HCT116 (cell line): Measurements from ENCODE around the gene TCF15. TPM values are rescaled to one million over a fixed set of nuclear protein-coding genes. Genes with fewer than 3 reads are reported as not detected.

Experiments
- ATAC-seq: fragments of 200-7000 bp; cut with Tn5 transposase; 2 replicates; pipeline ENCODE4 v1.9.1; 2020; ENCODE audit warnings: mild to moderate bottlenecking, moderate library complexity
- BruUV-seq: library from RNA; stranded (reverse); fragments of 400-500 nt; replicated peaks from 2 replicates; lab custom pipeline; 2021; lab: Mats Ljungman, UMichigan
- CTCF ChIA-PET: fragments of 300-600 bp; sonication (Branson Sonifier 250); formaldehyde crosslinking; loops from one replicate; lab custom pipeline; 2021; ENCODE audit warnings: antibody characterized with exemption; lab: Charles Lee
- POLR2A ChIA-PET: fragments of 300-600, 350-600 bp; sonication (Branson Sonifier 250); formaldehyde crosslinking; loops from one replicate; lab custom pipeline; 2021; ENCODE audit warnings: antibody characterized with exemption; lab: Charles Lee
- RAD21 ChIA-PET, 2 experiments: fragments of 300-600 bp; sonication (Branson Sonifier 250); formaldehyde crosslinking; loops; one replicate each; lab custom pipeline; 2023; ENCODE audit warnings: low total read pairs in 2 of 2; ENCODE audit not compliant: uncharacterized antibody in 2 of 2, unreplicated experiment in 2 of 2, low non-redundant PET in 1 of 2; lab: Charles Lee
- DNase-seq: peaks from one replicate; pipeline ENCODE4 v3.0.0-alpha.2; 2010; ENCODE audit warnings: low read depth, low spot score
- H2AFZ ChIP-seq: fragments of 200-600 bp; shearing (Covaris generic), sonication (generic); 2 replicates; pipeline ENCODE4 v1.6.1; 2017; ENCODE audit warnings: low read depth, mixed run types, mixed read lengths, antibody characterized with exemption, low read length; ENCODE audit not compliant: poor library complexity, severe bottlenecking
- H3K27ac ChIP-seq: 2 replicates; pipeline ENCODE4 v1.5.1; 2012; ENCODE audit warnings: low read depth, low read length
- H3K27me3 ChIP-seq: fragments of 200-600 bp; sonication (generic); 2 replicates; pipeline ENCODE4 v1.6.1; 2016; ENCODE audit warnings: mixed run types, low read length, mixed read lengths; ENCODE audit not compliant: insufficient read depth
- H3K36me3 ChIP-seq, 2 experiments: fragments of 200-500 bp in 1 of 2; fragments of 200-600 bp in 1 of 2; sonication (Bioruptor generic) in 1 of 2; sonication (generic) in 1 of 2; 2 replicates each; pipeline versions ENCODE4 v1.5.1 to v1.6.1; 2014 to 2016; ENCODE audit warnings: low read length in 2 of 2, inconsistent platforms in 1 of 2, mixed read lengths in 1 of 2, mixed run types in 1 of 2; ENCODE audit not compliant: insufficient read depth in 2 of 2, control insufficient read depth in 1 of 2
- H3K4me1 ChIP-seq, 2 experiments: fragments of 200-600 bp in 1 of 2; sonication (generic) in 1 of 2; 2 replicates each; pipeline versions ENCODE4 v1.5.1 to v1.6.1; 2012 to 2017; ENCODE audit warnings: low read length in 2 of 2, inconsistent platforms in 1 of 2, mild to moderate bottlenecking in 1 of 2, mixed read lengths in 1 of 2, mixed run types in 1 of 2, moderate library complexity in 1 of 2; ENCODE audit not compliant: insufficient read depth in 2 of 2, control insufficient read depth in 1 of 2
- H3K4me2 ChIP-seq: fragments of 200-600 bp; sonication (generic); 2 replicates; pipeline ENCODE4 v1.6.1; 2017; ENCODE audit warnings: mixed run types, low read length, mixed read lengths
- H3K4me3 ChIP-seq, 2 experiments: fragments of 200-600 bp in 1 of 2; sonication (generic) in 1 of 2; replicated peaks in 1 of 2; 2 replicates each; pipeline ENCODE4 v1.5.1; 2011 to 2016; ENCODE audit warnings: low read length in 2 of 2, control low read depth in 1 of 2, low read depth in 1 of 2, mild to moderate bottlenecking in 1 of 2, mixed read lengths in 1 of 2, mixed run types in 1 of 2
- H3K79me2 ChIP-seq: fragments of 200-600 bp; sonication (generic); 2 replicates; pipeline ENCODE4 v1.6.1; 2017; ENCODE audit warnings: mild to moderate bottlenecking, mixed run types, low read length, moderate library complexity, mixed read lengths; ENCODE audit not compliant: insufficient read depth
- H3K9ac ChIP-seq: fragments of 200-600 bp; sonication (generic); 2 replicates; pipeline ENCODE4 v1.6.1; 2016; ENCODE audit warnings: low read length, mixed read lengths
- H3K9me2 ChIP-seq: fragments of 200-600 bp; sonication (generic), shearing (Covaris generic); 2 replicates; pipeline ENCODE4 v1.6.1; 2017; ENCODE audit warnings: mixed run types, mild to moderate bottlenecking, moderate library complexity; ENCODE audit not compliant: insufficient read depth
- H3K9me3 ChIP-seq, 2 experiments: fragments of 200-500 bp in 1 of 2; fragments of 200-600 bp in 1 of 2; sonication (Bioruptor generic) in 1 of 2; sonication (generic) in 1 of 2; 2 replicates each; pipeline ENCODE4 v1.6.1; 2014 to 2017; ENCODE audit warnings: low read length in 2 of 2, mixed read lengths in 2 of 2, inconsistent platforms in 1 of 2, low read depth in 1 of 2, mild to moderate bottlenecking in 1 of 2, mixed run types in 1 of 2, moderate library complexity in 1 of 2; ENCODE audit not compliant: control insufficient read depth in 1 of 2, insufficient read depth in 1 of 2
- H4K20me1 ChIP-seq: fragments of 200-600 bp; sonication (generic), shearing (Covaris generic); 2 replicates; pipeline ENCODE4 v1.6.1; 2017; ENCODE audit warnings: mixed run types, mild to moderate bottlenecking, moderate library complexity; ENCODE audit not compliant: insufficient read depth
- ELF1 ChIP-seq: IDR thresholded peaks from 2 replicates; pipeline ENCODE4 v1.6.1; 2012; ENCODE audit warnings: low read depth, borderline replicate concordance
- EZH2phosphoT487 ChIP-seq: fragments of 200-600 bp; IDR thresholded peaks from 2 replicates; pipeline ENCODE4 v1.6.1; 2018; ENCODE audit warnings: antibody characterized with exemption, borderline replicate concordance
- FOSL1 ChIP-seq: IDR thresholded peaks from 2 replicates; pipeline ENCODE4 v1.6.1; 2012; ENCODE audit warnings: low read depth
- POLR2AphosphoS5 ChIP-seq: IDR thresholded peaks from 2 replicates; pipeline ENCODE4 v1.6.1; 2011; ENCODE audit warnings: mild to moderate bottlenecking, low read depth, low read length, moderate library complexity
- RAD21 ChIP-seq: IDR thresholded peaks from 2 replicates; pipeline ENCODE4 v1.6.1; 2012; ENCODE audit warnings: low read depth, mild to moderate bottlenecking
- SIN3A ChIP-seq: IDR thresholded peaks from 2 replicates; pipeline ENCODE4 v1.6.1; 2012; ENCODE audit warnings: low read depth
- SP1 ChIP-seq: IDR thresholded peaks from 2 replicates; pipeline ENCODE4 v1.6.1; 2012; ENCODE audit warnings: low read depth
- SRF ChIP-seq: IDR thresholded peaks from 2 replicates; pipeline ENCODE4 v1.6.1; 2012; ENCODE audit warnings: low read depth
- TCF7L2 ChIP-seq: IDR thresholded peaks from 2 replicates; pipeline ENCODE4 v1.7.0; 2011; ENCODE audit warnings: borderline replicate concordance, inconsistent platforms; ENCODE audit not compliant: insufficient read depth, insufficient read length; ENCODE audit errors: extremely low read depth
- YY1 ChIP-seq: IDR thresholded peaks from 2 replicates; pipeline ENCODE4 v1.6.1; 2011; ENCODE audit warnings: low read length, low read depth, moderate library complexity, mild to moderate bottlenecking; ENCODE audit not compliant: insufficient replicate concordance; ENCODE audit errors: extremely low read depth
- ZFX ChIP-seq: fragments of 450-650 bp; IDR thresholded peaks from 2 replicates; pipeline ENCODE4 v1.6.1; 2017
- ZNF274 ChIP-seq: fragments of 200-500 bp; sonication (Bioruptor generic); IDR thresholded peaks from 2 replicates; pipeline ENCODE4 v1.6.1; 2014; ENCODE audit warnings: mild to moderate bottlenecking, low read depth, low read length, inconsistent platforms
- intact Hi-C: fragments of 100-400 bp; cut with micrococcal nuclease; formaldehyde crosslinking; loops from 2 replicates; pipeline ENCODE4 v1.10.0; 2022
- total RNA-seq: library from RNA; stranded (reverse); gene quantifications from one replicate; pipeline ENCODE4 v1.2.1, GENCODE V29; 2021; ENCODE audit not compliant: unreplicated experiment

TCF15 gene
- total RNA-seq, 1 experiment from 2014 or later = not detected

DNA sequence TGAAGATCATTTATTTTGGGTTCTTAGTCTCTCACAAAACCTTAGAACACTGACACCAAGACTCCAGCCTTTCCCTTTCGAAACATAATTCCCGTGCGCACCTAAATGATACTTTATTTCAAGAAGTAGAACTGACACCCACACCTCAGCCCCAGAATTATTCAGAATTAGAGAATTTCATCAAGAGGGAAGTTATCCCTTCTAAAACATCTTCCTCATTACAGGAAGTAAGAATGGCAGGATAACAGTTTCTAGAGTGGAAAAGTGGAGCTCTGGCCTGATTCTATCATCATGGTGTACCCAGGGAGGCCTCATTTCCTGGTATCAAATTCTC is 44.3 kb upstream of the TCF15 start:
- peaks cover 35% of the 10 kb centered on the region for H3K79me2 ChIP-seq
- H4K20me1 ChIP-seq = no peaks in the 10 kb centered on the region
- peaks cover 11 to 26% of the 10 kb centered on the region in 2 experiments for H3K4me1 ChIP-seq
- POLR2A ChIA-PET = no interaction called here
- CTCF ChIA-PET = interaction anchor here (0.9 to 1.5 kb wide), 2 partner anchors 9 to 13 kb away, joined by 3 to 5 read pairs; no protein-coding TSS in a partner anchor
- ATAC-seq (no peak), DNase-seq (no peak)
- no peak overlapping the region for H3K27ac ChIP-seq
- H2AFZ ChIP-seq = no peak overlapping the region
- RAD21 ChIA-PET = no interaction called here
- no peaks in the 10 kb centered on the region for H3K9me3 ChIP-seq
- TF ChIP-seq POLR2AphosphoS5 (no peak), SP1 (no peak), EZH2phosphoT487 (no peak), YY1 (no peak), ZFX (no peak), ZNF274 (no peak), FOSL1 (no peak), RAD21 (no peak), SIN3A (no peak), SRF (no peak), ELF1 (no peak), TCF7L2 (no peak)
- no peak overlapping the region for H3K4me3 ChIP-seq
- no TSS peak for BruUV-seq
- H3K27me3 ChIP-seq = no peaks in the 10 kb centered on the region
- no peaks in the 10 kb centered on the region for H3K9me2 ChIP-seq
- H3K9ac ChIP-seq = peak overlapping the region; percentile 91; the same call in 1 of the 2 replicates
- H3K36me3 ChIP-seq = peaks cover 3 to 19% of the 10 kb centered on the region in 2 experiments; a peak in 1 of 4 replicates
- peak overlapping the region; percentile 79 for H3K4me2 ChIP-seq
- intact Hi-C loops = no loop called here
